Renal cortex interstitium (tissue), 15 donors: ENCODE results near the gene MTRF1L. TPM values are rescaled to one million over a fixed set of nuclear protein-coding genes. Genes with fewer than 3 reads are reported as not detected.
A peak's percentile ranks its signal among the peaks of the same experiment; 100 is the strongest.

Source experiments
- DNase-seq, 11 donors: peaks; one replicate each; pipeline ENCODE4 v3.0.0-alpha.2; 2013; ENCODE audit warnings: low read depth in 9 of 11, low spot score in 4 of 11; ENCODE audit errors: extremely low read depth in 1 of 11
- long read RNA-seq, 16 experiments: transcript quantifications; one replicate each; lab custom pipeline, GENCODE V29; 2026
- polyA plus RNA-seq, 3 donors: library from polyadenylated mRNA; unstranded; fragments of 120-200 nt; gene quantifications; one replicate each; pipeline ENCODE4 v1.2.1, GENCODE V29; 2013; ENCODE audit not compliant: insufficient read length in 3 of 3

Gene MTRF1L, protein sequence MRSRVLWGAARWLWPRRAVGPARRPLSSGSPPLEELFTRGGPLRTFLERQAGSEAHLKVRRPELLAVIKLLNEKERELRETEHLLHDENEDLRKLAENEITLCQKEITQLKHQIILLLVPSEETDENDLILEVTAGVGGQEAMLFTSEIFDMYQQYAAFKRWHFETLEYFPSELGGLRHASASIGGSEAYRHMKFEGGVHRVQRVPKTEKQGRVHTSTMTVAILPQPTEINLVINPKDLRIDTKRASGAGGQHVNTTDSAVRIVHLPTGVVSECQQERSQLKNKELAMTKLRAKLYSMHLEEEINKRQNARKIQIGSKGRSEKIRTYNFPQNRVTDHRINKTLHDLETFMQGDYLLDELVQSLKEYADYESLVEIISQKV
- 10 to 100 TPM; 18.2 to 32.0 (median 25.3) TPM for polyA plus RNA-seq
- long read RNA-seq, donor 1, partial matches to known transcripts = 0 of 5 reads
- long read RNA-seq, donor 1, other reads (novel, unspliced or antisense) = 0 of 5 reads
- long read RNA-seq, donor 2, transcript MTRF1L-209 (2 exons, 447 nt) = major isoform, 6 of 16 reads
- long read RNA-seq, donor 2, partial matches to known transcripts = 10 of 16 reads
- long read RNA-seq, donor 2, other reads (novel, unspliced or antisense) = 0 of 16 reads
- long read RNA-seq, donor 3, partial matches to known transcripts = 0 of 5 reads
- long read RNA-seq, donor 3, other reads (novel, unspliced or antisense) = 0 of 5 reads
- long read RNA-seq, donor 4, partial matches to known transcripts = 0 of 7 reads
- long read RNA-seq, donor 4, other reads (novel, unspliced or antisense) = 0 of 7 reads
- long read RNA-seq, donor 5 = 0 reads
- long read RNA-seq, donor 6, partial matches to known transcripts = 0 of 5 reads
- long read RNA-seq, donor 6, other reads (novel, unspliced or antisense) = 0 of 5 reads
- long read RNA-seq, donor 7, partial matches to known transcripts = 6 of 10 reads
- long read RNA-seq, donor 7, other reads (novel, unspliced or antisense) = 0 of 10 reads
- long read RNA-seq, donor 8 = 0 reads
- long read RNA-seq, donor 9, partial matches to known transcripts = 0 of 10 reads
- long read RNA-seq, donor 9, other reads (novel, unspliced or antisense) = 0 of 10 reads
- long read RNA-seq, donor 10, partial matches to known transcripts = 0 of 7 reads
- long read RNA-seq, donor 10, other reads (novel, unspliced or antisense) = 0 of 7 reads
- long read RNA-seq, donor 11, partial matches to known transcripts = 0 of 3 reads
- long read RNA-seq, donor 11, other reads (novel, unspliced or antisense) = 0 of 3 reads
- long read RNA-seq, donor 12, partial matches to known transcripts = 0 of 7 reads
- long read RNA-seq, donor 12, other reads (novel, unspliced or antisense) = 0 of 7 reads
- long read RNA-seq, donor 13 = 0 reads
- long read RNA-seq, donor 14, partial matches to known transcripts = 5 of 9 reads
- long read RNA-seq, donor 14, other reads (novel, unspliced or antisense) = 0 of 9 reads
- long read RNA-seq, donor 15, partial matches to known transcripts = 5 of 9 reads
- long read RNA-seq, donor 15, other reads (novel, unspliced or antisense) = 0 of 9 reads
- long read RNA-seq, donor 16, transcript MTRF1L-208 (7 exons, 3,651 nt) = minor isoform, 5 of 56 reads
- long read RNA-seq, donor 16, transcript MTRF1L-203 (7 exons, 3,676 nt) = major isoform, 8 of 56 reads
- long read RNA-seq, donor 16, transcript MTRF1L-202 (6 exons, 3,539 nt) = minor isoform, 7 of 56 reads
- long read RNA-seq, donor 16, partial matches to known transcripts = 28 of 56 reads
- long read RNA-seq, donor 16, other reads (novel, unspliced or antisense) = 0 of 56 reads

DNA sequence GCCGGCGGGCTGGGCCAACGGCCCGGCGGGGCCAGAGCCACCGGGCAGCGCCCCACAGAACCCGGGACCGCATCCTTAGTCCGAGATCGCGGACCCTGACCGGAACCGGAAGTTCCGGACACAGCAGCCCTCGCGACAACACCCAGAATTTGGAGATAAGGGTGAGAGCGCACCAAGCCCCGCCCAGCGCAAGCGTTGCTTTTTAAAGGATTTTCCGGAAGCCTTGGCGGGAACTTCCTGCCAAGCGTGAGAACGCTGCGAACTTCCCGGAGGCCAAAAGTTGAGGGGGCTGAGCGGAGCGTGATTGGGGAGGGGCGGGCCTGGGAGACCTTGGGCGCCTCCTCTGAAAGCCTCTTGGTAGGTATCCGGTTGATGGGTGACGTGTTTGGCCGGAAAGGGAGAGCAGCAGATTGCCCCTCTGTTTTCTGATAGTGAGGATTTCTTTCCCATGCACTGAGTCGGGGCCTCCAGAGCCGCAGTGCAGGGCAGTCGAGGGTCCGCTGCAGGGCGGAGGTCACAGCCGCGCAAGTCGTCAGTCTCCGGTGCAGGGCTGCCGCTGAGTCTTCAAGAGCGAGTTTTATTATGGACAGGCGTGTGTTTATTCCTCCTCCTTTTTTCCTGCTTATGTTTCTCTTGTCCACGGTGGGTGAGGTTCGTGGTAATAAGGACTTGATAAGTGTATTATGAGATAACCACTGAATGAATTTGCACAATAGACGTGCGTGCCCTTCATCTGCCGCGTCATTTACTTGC lies at the start of gene MTRF1L:
Gene MTRF1L (minus strand): TSS at position 97 of the 753 bp plus-strand sequence. CDS start 24 bp downstream, at position 73.
- DNase-seq = peak; percentile 85 to 97 (median 93)

DNA sequence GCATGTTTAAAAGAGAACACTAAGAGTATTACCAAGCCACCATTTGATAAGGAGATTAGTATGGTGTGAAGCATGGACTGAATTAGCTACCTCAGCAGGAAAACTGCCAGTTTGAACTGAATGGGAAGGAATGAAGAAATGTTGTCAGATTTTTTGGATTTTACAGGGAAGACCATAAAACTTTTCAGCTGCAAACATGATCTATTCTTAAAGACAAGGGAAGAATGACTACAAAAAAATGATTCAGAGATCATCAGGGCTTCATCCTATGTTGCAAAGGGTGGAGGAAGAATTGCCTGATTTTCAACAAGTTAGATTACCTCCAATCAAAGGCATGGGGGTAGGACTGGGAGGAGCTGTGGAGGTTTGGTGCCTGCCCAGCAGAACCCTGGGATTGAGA lies 49.3 kb upstream of the MTRF1L start:
- DNase-seq = no peak

DNA sequence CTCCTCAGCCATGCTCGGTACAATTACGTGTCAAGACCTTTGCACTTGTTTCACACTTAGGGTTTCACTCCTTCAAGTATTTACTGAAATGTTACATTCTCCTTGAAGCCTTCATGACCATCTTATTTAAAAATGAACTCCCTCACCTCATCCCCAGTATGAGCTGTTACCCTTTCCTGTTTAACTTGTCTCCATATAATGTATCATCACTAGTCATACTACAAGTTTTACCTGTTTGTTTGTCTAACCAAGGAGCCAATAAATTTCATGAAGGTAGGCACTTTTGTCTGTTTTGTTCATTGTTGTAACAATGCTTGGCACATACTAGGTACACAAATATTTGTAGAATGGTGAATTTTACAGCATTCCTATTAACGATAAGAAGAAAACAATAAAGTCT lies 46.1 kb upstream of the MTRF1L start:
- DNase-seq = no peak

DNA sequence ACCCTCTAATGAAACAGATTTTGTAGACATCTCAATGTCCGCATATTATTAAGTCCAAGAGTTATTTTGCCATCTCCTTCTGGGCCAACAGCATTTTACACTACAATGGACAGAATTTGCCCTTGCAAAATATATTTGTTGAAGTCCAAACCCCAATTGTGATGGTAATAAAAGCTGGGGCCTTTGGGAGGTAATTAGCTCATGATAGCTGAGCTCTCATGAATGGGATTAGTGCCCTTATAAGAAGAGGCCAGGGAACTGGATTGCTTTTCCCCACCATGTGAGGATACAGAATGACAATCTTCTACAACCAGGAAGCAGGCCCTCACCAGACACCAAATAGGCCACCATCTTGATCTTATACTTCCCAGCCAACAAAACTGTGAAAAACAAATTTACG lies 44.9 kb upstream of the MTRF1L start:
- DNase-seq = no peak

DNA sequence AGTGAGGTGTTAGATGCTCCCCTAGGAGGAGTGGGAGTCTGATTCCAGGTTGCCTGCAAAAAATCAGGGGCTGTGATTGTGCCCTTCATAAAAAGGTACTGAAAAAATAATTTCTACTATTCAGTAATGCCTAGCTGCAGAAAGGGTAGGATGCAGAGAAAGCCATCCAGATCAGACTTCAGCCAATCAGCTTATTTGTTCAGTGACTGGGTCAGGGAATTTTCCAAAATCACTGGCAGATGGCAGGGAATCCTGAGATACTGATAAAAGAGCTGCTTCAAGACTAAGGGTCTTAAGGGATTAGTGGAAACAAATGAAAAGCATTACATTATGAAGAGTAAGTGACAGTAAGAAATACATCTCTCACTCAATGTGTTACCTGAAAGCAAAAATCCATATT lies 42.8 kb upstream of the MTRF1L start:
- DNase-seq = no peak

DNA sequence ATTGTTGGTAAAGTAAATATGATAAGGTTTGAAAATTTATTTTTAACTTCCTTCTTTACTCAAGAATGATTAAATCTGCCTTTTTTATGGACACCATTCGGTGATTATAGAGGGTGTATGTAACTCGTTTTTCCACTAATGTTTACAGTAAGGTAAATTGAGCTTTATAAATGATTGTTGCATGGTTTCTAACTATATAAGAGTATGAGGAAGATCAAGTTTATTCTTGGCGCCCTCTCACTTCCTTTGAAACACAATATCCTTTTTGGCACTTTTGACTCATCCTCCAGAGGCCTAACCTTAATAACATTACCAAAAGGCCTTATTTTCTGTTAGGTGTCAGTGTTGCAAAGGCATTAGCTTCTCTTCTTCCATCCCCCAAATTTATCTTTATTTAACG lies 41.8 kb upstream of the MTRF1L start:
- no peak for DNase-seq

DNA sequence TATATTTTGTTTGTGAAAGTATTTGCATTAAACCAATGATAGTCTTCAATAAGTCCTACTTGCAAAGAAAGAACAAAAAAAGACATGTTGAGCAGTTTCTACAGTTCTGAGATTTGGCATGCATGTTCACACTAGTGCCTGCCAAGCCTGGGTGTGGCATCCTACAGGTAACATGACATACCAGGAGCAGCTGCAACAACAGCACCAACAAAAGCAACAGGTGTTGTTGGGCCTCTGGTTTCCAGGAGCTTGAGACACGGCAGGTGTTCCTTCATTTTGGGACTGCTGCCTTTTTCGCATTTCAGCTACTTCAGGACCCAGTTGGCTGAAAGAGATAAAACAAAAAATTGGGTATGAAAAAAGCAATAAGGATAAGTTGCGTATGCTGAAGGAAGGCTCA lies 41.2 kb upstream of the MTRF1L start:
- DNase-seq = no peak

DNA sequence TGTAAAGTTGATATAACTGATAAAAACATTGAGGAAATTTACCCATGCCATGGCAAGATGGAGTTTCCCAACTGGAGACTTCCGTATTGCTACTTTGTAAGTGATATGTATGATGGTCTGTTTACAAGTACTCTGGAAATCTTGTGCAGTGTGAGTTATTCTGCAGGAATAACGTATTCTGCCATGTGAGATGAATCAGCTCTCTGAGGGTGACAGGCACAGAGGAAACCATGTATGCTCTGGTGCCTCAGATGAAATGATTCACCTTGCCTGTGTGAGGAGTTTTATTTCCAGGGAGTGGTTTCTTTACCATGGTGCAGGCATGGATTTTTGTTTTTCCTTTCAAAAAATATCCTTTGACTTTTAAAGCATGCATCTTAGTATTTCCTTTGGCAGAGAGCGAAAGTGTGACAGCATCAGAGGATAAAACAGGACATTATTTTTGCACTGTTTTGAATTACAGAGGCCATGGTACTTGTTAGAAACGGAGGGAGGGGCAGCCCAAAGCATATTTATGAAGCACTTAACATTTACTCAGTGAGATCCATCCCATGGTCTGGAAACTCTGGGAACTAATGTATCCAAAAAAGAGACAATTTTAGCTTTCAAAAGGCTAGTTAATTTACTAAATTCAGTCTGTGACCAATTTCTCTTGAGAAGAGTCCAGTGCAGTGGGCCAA lies 36.0 kb upstream of the MTRF1L start:
- DNase-seq = peak in 1 of 11 donors; percentile 14

DNA sequence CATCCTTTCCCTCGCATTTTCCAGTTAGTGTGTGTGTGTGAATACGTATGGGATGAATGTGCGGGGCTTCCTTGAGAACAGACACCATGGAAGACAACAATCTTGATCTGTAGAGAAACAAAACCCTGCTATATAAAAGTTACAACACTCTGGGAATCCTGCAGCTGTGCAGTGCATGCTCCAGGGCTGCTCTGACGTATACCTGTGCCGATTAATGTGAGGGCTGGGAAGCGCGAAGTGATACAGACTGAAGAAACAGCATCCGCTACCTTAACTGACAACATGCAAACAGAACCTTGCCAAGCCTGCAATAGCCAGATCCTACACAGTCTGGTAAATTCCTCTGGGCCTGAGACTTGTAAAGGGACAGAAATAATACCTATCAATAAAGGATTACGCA lies 31.6 kb upstream of the MTRF1L start:
- no peak for DNase-seq

DNA sequence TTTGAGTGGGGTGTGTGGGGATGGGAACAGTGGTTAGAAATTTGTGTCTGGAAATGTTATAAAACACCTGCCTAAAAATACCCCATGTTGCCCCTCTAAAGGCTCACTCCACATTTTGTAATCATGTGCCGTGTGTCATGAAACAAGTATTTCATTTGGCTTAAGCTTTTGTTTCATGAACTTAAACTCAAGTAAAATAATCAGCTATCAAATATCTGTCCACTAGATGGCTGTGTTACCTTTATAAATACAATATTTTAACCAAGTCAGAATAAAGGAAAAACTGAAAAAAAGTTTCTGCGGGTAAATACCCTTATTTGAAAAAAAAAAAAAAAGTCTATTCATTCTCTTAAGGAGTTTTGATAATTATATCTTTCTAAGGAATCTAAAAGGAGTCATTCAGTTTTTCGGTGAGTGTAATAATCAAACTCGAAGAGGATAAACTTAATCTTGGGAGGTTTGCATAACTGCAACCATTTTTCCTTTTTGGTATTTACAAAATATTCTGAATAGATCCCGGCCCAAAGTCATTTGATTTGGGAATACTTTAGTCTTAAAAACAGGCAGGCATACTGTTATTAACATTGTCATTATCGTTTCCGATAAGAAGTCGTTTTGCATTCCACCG lies 29.9 kb upstream of the MTRF1L start:
- peak in 3 of 11 donors; percentile 12 to 31 (median 28) for DNase-seq

DNA sequence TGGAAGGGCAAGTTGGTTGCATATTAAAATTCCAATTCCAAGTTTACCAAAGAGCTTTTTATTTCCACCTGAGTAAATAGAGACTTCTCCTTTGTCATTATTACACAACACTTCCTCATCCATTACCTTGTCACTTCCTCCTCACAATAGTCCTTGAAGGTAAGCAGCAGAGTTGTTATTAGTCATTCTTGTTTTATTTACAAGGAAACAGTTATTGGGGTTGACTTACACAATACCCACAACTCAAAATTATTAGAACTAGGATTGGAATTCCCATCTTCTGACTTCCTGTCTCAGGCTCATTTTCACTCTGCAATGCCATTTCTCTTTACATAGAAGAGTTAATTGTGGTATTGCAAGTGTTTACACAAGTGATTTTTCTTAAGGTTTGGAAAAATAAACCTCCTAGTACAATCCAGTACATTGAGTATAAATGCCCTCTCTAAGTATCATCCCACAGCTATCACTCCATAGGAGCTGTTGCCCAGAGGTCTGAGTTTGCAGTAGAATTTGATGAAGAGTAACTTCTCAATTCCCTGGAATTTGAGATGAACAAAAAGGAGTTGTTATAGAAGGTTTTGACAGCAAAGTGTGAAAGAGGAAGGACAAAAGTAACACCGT lies 28.9 kb upstream of the MTRF1L start:
- no peak for DNase-seq

DNA sequence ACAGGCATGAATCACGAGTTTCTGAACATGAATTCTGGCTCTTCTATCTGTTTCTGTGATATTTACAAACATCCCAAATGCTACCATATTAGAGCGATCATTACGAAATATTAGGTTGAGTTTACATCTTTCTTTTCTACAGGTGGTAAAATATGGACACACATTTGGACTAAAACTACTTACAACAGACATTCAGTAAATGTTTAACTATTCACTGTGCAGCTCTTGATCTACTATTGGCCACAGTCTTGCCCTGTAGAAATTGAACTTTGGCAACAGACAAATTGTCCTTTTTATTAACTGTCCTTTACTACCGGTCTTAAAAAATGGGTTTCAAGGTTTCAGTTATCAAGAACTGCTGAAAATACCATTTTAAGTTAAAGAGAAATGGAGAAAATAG lies 26.5 kb upstream of the MTRF1L start:
- DNase-seq = no peak

DNA sequence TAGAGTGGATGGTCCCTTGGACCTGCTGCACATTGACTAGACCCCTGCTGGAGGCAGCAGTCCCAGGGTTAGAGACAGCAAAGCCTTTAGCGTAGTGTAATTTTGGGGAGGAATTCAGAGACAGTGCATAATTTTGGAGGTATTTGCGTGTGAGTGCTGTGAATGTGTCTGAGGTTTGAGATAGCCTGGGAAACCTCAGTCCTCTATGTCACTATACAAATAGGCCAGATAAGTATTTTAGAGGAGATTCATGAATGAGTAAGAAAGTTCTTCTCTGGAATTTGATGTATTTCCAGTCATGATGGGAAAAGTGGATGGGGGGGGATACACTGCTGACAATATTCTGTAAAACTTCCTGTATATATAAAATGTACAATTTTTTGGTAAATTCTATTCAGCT lies 25.8 kb upstream of the MTRF1L start:
- DNase-seq = no peak

DNA sequence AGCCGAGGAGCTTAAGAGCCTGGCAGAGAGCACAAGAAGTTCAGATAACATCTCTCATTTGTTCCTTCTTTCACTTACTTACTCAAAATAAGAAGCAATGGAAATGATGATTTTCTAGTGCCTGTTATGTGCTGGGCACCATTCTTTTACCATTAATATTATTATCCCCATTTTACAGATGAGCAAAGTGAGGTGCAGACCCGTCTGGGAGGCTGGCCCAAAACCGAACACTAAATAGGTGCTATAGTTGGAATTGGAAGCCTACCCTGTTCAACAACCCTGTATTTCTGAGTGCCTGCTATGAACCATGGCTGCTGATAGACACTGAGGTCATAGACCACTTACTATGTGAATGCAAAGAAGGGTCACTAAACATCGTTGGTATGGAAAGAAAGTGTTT lies 25.0 kb upstream of the MTRF1L start:
- DNase-seq = no peak

DNA sequence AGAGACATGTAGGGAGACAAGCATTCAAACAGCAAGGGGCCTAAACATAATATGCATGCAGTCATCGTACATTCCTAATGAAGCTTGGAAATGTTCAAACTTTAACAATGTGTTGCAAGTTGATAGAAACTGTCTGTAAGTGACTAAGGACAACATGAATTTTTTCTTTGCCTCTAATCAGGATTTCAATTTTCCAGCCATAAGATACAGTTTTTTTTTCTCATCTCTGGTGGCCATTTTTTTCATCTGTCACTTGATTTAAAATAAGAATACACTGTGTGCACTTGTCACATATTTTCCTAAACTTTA lies 22.2 kb upstream of the MTRF1L start:
- DNase-seq = no peak

DNA sequence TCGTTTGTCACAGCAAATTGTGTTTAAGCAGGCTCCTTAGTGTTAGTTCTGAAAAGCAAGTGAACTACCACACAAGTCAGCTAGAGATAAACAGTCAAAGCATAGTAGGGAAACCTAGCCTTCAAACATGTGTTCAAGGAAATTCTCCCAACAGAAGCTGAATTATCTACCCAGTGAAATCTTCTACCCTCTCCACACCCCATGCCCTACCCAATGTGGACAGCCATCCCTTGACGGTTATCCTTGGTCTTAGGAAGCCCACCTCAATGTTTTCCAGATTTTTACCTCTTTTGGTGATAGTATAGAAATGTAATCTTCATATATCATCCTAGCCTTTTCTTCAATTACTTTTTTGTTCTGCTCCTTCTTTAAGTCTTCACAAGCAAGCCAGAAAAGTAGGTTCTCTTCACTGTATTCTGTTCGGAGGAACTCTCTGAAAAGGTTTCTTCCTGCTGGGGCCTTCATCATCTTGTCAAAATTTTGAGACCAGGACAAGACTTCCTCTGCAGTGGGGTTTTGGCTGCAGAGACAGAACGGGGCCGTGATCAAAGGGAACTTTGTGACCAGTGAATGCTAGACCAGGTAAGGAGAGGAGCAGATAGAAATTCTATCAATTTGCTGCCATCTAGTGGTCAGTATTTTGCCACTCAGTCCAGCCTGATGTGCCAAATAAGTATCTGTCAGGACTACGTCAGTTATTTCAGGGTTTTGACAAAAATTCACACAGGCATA lies 21.6 kb upstream of the MTRF1L start:
- peak in 4 of 11 donors; percentile 29 to 49 (median 34) for DNase-seq
